HAP-1 (cell line): ENCODE data around the gene MYMX.
"Not testable (repeated sequence)": the region's sequence is repeated elsewhere in the genome, so short reads cannot be mapped to it uniquely, and the experiment has no call there.

Experiments
- DNase-seq, 2 experiments: peaks; one replicate each; pipeline ENCODE4 v3.0.0-alpha.2; 2016 to 2020; ENCODE audit warnings: low spot score in 2 of 2
- H3K27me3 ChIP-seq: fragments of 250-450 bp; sonication (Bioruptor Pico); 2 replicates; pipeline ENCODE4 v1.5.1; 2020; ENCODE audit warnings: low read depth, mild to moderate bottlenecking, moderate library complexity
- H3K36me3 ChIP-seq: fragments of 250-450 bp; sonication (Bioruptor Pico); replicated peaks from 2 replicates; pipeline ENCODE4 v1.5.1; 2020; ENCODE audit warnings: mild to moderate bottlenecking
- H3K4me1 ChIP-seq: fragments of 250-450 bp; sonication (Bioruptor Pico); 2 replicates; pipeline ENCODE4 v1.5.1; 2020; ENCODE audit warnings: mild to moderate bottlenecking
- H3K4me3 ChIP-seq: fragments of 250-450 bp; sonication (Bioruptor Pico); 2 replicates; pipeline ENCODE4 v1.5.1; 2020; ENCODE audit warnings: mild to moderate bottlenecking, moderate library complexity
- H3K9me3 ChIP-seq: fragments of 250-450 bp; sonication (Bioruptor Pico); 2 replicates; pipeline ENCODE4 v1.5.1; 2020; ENCODE audit warnings: mild to moderate bottlenecking, moderate library complexity
- in situ Hi-C: fragments of 300-500 bp; cut with MboI; formaldehyde crosslinking; loops from 3 replicates; pipeline ENCODE4 v1.14.3; 2020; ENCODE audit warnings: low sequenced_read_pairs, inconsistent platforms, mixed read lengths

MYMX gene

GRCh38 chr6:44196351-44196750, 20.4 kb upstream of the MYMX start:
- DNase-seq, H3K9me3 ChIP-seq, in situ Hi-C loops, H3K27me3 ChIP-seq, H3K36me3 ChIP-seq, H3K4me3 ChIP-seq, H3K4me1 ChIP-seq: not testable (repeated sequence)

GRCh38 chr6:44198684-44199083, 18.0 kb upstream of the MYMX start:
- H3K4me3 ChIP-seq, result no peak overlapping the region
- in situ Hi-C loops, result no loop called here

GRCh38 chr6:44199883-44200282, 16.8 kb upstream of the MYMX start:
- DNase-seq, result no peak
- in situ Hi-C loops, result no loop called here

More at GRCh38 chr6:44198684-44199083, 18.0 kb upstream of the MYMX start:
- H3K36me3 ChIP-seq, result no peaks in the 10 kb centered on the region
- DNase-seq, result no peak
- H3K9me3 ChIP-seq, result no peaks in the 10 kb centered on the region
- no peaks in the 10 kb centered on the region for H3K27me3 ChIP-seq
- H3K4me1 ChIP-seq, result peaks cover 5% of the 10 kb centered on the region; the same call in 1 of the 2 replicates

DNA sequence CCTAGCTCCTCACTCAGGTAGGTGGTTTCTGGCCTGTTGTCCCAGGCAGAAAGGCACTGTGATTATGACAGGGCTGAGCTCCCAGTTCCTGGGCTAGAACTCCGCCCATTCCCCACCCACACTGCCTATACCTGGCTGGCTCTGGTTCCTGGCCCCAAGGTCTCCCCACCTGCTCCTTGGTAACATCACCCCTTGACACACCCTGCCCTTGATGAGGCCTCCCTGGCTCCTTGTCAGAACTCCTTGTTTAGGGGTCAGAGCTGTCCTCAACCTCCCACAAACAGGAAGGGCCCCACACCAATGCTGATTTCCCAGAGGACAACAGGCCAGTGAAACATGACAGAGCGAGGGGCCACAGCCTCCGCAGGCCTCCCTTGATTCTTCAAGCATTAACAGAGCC, 15.5 kb upstream of the MYMX start:
- H3K27me3 ChIP-seq, result no peaks in the 10 kb centered on the region
- no peak overlapping the region for H3K4me3 ChIP-seq
- DNase-seq, result no peak
- no peaks in the 10 kb centered on the region for H3K36me3 ChIP-seq
- peaks cover 5% of the 10 kb centered on the region; the same call in 1 of the 2 replicates for H3K4me1 ChIP-seq
- no peaks in the 10 kb centered on the region for H3K9me3 ChIP-seq
- in situ Hi-C loops, result no loop called here

More at GRCh38 chr6:44199883-44200282, 16.8 kb upstream of the MYMX start:
- Histone ChIP-seq H3K9me3 (no peaks in the 10 kb centered on the region), H3K36me3 (no peaks in the 10 kb centered on the region), H3K4me3 (no peak overlapping the region), H3K27me3 (no peaks in the 10 kb centered on the region), H3K4me1 (peaks cover 5% of the 10 kb centered on the region; the same call in 1 of the 2 replicates)

- Histone ChIP-seq H3K36me3 (no peaks in the 10 kb centered on the region), H3K4me3 (no peak overlapping the region), H3K27me3 (no peaks in the 10 kb centered on the region), H3K9me3 (no peaks in the 10 kb centered on the region), H3K4me1 (peaks cover 10% of the 10 kb centered on the region)
- DNase-seq, result no peak
- in situ Hi-C loops, result no loop called here
These were observed 15.0 kb upstream of the MYMX start for GRCh38 chr6:44201638-44202303.

DNA sequence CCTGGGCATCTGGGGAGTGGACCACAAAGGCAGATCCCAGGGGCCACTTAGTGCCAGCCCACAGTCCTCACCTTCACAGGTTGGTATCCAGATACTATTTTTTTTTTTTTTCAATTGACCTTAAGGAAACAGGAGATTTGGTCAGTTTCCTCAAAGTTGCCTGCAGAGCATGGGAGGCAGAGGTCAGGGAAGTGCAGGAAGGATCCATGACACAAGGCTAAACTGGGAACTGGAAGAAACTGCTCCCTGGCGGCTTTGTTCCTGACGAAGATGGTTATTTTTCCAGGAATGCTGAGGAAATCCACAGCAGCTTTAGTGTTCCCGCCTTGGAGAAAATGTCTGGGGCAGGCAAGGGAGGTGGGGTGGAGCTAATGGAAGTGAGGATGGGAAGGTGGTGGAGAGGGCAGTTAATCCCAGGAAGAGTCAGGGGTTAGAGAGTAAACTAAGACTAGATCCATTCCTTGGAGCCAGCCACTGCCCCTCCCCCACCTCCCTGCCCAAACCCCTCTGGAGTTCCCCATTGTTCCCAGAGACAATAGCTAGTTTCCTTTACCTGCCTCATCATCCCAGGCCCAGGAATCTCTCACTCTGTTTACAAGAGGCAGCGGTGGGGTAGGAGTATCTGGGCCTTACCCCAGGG, 14.3 kb upstream of the MYMX start:
- Histone ChIP-seq H3K9me3 (no peaks in the 10 kb centered on the region), H3K4me1 (peaks cover 11% of the 10 kb centered on the region), H3K27me3 (no peaks in the 10 kb centered on the region), H3K36me3 (no peaks in the 10 kb centered on the region), H3K4me3 (no peak overlapping the region)
- peak in 1 of 2 experiments; percentile 33 for DNase-seq
- in situ Hi-C loops, result no loop called here

DNA sequence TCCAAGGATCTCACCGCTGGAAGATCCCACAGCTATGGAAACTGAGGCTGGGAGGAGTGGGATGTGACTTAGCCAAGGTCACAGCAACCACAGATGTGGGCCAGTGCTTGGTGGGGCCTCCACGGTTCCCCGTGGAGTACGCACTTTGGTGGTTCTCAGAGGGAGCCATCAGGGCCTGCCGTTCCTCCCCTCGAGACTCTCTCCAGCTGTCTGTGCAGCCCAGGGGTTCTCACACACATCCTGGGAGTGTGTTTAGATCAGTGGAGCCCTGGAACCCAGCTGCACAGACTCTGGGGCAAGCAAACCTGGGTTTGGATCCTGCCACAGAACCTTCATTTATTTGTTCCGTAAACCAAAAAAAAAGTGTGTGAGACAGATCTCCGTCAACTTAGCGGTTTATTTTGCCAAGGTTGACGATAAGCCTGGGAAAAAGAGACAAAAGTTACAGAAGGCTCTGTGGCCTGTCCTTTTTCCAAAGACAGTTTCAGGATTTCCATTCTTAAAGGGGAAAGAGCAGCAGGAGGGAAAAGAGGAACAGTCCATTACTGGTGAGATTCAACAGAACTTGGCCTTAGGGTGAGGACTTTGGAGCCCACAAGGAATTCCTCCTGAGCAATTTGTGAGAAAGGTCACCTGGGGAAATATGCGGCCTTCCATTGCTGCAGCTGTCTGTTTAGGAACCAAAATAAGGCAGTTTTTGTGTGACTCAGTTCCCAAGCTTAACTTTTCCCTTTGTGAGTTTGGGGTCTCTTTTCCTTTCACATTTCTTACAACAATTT, 13.6 kb upstream of the MYMX start:
- Histone ChIP-seq H3K9me3 (no peaks in the 10 kb centered on the region), H3K4me1 (peaks cover 11% of the 10 kb centered on the region), H3K36me3 (no peaks in the 10 kb centered on the region), H3K4me3 (no peak overlapping the region), H3K27me3 (no peaks in the 10 kb centered on the region)
- DNase-seq, result no peak
- in situ Hi-C loops, result no loop called here

DNA sequence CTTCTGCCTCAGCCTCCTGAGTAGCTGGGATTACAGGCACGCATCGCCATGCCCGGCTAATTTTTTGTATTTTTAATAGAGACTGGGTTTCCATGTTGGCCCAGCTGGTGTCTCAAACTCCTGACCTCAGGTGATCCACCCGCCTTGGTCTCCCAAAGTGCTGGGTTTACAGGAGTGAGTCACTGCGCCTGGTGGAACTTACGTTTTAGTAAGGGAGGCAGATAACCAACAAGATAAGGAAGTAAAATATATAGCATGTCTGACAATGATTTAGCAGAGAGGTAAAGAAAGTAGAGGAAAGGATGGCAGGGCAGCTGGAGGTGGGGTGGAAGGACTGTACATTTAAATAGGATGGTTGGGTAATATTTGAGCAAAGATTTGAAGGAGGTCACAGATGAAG, 12.8 kb upstream of the MYMX start:
- no peaks in the 10 kb centered on the region for H3K9me3 ChIP-seq
- H3K36me3 ChIP-seq, result no peaks in the 10 kb centered on the region
- peaks cover 11% of the 10 kb centered on the region for H3K4me1 ChIP-seq
- no peaks in the 10 kb centered on the region for H3K27me3 ChIP-seq
- in situ Hi-C loops, result no loop called here
- no peak overlapping the region for H3K4me3 ChIP-seq
- no peak for DNase-seq

DNA sequence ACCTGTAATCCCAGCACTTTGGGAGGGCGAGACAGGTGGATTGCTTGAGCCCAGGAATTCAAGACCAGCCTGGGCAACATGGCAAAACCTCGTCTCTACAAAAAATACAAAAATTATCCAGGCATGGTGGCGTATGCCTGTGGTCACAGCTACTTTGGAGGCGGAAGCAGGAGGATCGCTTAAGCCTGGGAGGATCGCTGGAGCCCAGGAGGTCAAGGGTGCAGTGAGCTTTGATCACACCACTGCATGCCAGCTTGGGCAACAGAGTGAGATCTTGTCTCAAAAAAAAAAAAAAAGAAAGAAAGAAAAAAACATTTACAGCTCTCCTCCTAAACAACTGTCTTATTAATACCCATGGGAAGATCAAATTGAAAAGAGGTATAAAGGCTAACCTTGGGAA, 8.8 kb upstream of the MYMX start:
- no peak for DNase-seq
- Histone ChIP-seq H3K9me3 (no peaks in the 10 kb centered on the region), H3K36me3 (no peaks in the 10 kb centered on the region), H3K4me3 (no peak overlapping the region), H3K27me3 (no peaks in the 10 kb centered on the region), H3K4me1 (peaks cover 6% of the 10 kb centered on the region)
- in situ Hi-C loops, result no loop called here

DNA sequence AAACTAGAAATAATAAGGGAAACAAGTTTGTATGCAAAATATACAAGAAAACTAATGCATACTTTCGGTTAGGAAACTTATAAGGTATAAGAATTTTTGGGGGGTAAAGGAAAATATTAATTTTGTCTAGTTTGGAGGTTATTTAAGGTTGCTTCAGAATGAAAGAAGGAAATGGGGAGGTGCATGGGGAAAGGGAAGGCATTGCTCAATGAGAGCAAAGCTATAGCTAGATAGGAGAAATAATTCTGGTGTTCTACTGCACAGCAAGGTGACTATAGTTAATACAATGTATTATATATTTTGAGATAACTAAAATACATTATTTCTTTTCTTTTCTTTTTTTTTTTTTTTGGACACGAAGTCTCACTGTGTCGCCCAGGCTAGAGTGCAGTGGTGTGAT, 5.4 kb upstream of the MYMX start:
- H3K27me3 ChIP-seq, result no peaks in the 10 kb centered on the region
- peaks cover 6% of the 10 kb centered on the region for H3K4me1 ChIP-seq
- no peaks in the 10 kb centered on the region for H3K9me3 ChIP-seq
- DNase-seq, result no peak
- no peaks in the 10 kb centered on the region for H3K36me3 ChIP-seq
- in situ Hi-C loops, result no loop called here
- H3K4me3 ChIP-seq, result no peak overlapping the region

- Histone ChIP-seq H3K36me3 (no peaks in the 10 kb centered on the region), H3K27me3 (no peaks in the 10 kb centered on the region), H3K4me3 (no peak overlapping the region), H3K9me3 (no peaks in the 10 kb centered on the region), H3K4me1 (peaks cover 12% of the 10 kb centered on the region)
- in situ Hi-C loops, result no loop called here
- DNase-seq, result no peak
These were observed 2.4 kb upstream of the MYMX start for GRCh38 chr6:44214307-44214706.

DNA sequence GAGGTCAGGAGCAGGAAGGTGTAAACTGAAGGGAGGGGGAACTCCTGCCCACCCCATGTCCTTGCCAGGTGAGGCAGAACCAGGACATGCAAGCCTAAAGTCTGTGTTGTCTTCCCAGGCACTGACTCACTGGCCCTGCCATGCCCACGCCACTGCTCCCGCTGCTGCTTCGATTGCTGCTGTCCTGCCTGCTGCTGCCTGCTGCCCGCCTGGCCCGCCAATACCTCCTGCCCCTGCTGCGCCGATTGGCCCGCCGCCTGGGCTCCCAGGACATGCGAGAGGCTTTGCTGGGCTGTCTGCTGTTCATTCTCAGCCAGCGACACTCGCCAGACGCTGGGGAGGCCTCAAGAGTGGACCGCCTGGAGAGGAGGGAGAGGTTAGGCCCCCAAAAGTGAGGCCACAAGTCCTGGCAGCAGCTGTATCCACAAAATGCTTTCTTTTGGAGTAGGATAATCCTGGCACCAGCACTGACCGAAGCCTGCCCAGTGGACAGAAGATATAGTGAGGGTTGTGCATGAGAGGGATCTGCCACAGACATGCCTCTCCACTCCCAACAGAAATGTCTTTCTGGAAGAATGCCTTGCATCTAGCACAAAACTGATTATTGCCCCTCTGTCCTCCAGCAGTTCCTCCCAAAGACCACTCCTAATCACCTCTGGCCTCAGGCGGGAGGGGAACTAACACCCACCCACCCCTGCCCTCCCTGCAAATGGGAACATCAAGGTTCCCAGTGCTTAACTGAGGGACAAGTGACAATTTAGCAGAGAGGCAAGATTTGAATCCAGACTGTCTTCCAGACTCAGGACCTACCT, 812 bp downstream of the MYMX start:
- in situ Hi-C loops, result no loop called here
- DNase-seq, result no peak

GRCh38 chr6:44219053-44219814, 2.5 kb downstream of the MYMX start:
- in situ Hi-C loops, result no loop called here
- H3K4me1 ChIP-seq, result peaks cover 22% of the 10 kb centered on the region

More for the DNA sequence above, 812 bp downstream of the MYMX start:
- peaks cover 16% of the 10 kb centered on the region for H3K4me1 ChIP-seq
- H3K9me3 ChIP-seq, result no peaks in the 10 kb centered on the region
- H3K27me3 ChIP-seq, result no peaks in the 10 kb centered on the region
- H3K4me3 ChIP-seq, result no peak overlapping the region
- no peaks in the 10 kb centered on the region for H3K36me3 ChIP-seq

More at GRCh38 chr6:44219053-44219814, 2.5 kb downstream of the MYMX start:
- Histone ChIP-seq H3K36me3 (no peaks in the 10 kb centered on the region), H3K4me3 (peak overlapping the region; percentile 29), H3K9me3 (no peaks in the 10 kb centered on the region), H3K27me3 (no peaks in the 10 kb centered on the region)
- DNase-seq, result peak; percentile 74 to 85
